Measurements from ENCODE around the gene CD80.

The CD80 gene

GRCh38 chr3:119550192-119550910 lies 9.1 kb downstream of the CD80 start:
- Histone ChIP-seq H3K9me3 (ENCODE audit: control insufficient read depth in 2 of 2, low read length in 2 of 2) (no peaks in the 10 kb centered on the region), H3K36me3 (ENCODE audit: control insufficient read depth in 2 of 2, insufficient read depth in 2 of 2, low read length in 2 of 2) (no peaks in the 10 kb centered on the region), H3K27me3 (ENCODE audit: control insufficient read depth in 2 of 2, insufficient read depth in 2 of 2, low read length in 2 of 2) (no peaks in the 10 kb centered on the region), H3K9ac (ENCODE audit: low read depth in 1 of 2, low read length in 2 of 2) (no peak overlapping the region), H3K4me1 (ENCODE audit: control insufficient read depth in 2 of 2, insufficient read depth in 2 of 2, low read length in 2 of 2) (no peaks in the 10 kb centered on the region), H3K27ac (ENCODE audit: low read depth in 2 of 2, low read length in 2 of 2) (no peak overlapping the region), H3K4me3 (ENCODE audit: low read length in 2 of 2) (no peak overlapping the region)

DNA sequence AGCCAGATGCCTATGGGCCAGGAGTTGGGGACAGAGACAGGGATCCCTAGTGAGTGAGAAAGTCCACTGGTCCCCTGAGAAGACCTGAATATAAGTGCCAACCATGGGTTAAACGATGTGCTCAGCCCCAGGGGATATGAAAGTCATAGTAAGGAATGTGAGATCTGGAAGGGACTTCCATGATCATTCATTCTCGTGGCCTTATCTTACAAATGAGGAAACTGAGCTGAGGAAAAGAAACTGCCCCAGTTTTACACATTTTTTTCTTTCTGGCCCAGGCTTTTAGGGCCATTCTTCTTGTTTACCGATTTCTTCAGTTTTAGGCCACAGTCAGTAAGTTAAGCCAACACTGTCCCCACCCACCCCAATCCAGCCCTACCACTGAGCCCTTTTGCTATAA lies 11.1 kb downstream of the CD80 start:
- no peaks in the 10 kb centered on the region for H3K27me3 ChIP-seq (ENCODE audit: control insufficient read depth in 2 of 2, insufficient read depth in 2 of 2, low read length in 2 of 2)
- no peaks in the 10 kb centered on the region for H3K9me3 ChIP-seq (ENCODE audit: control insufficient read depth in 2 of 2, low read length in 2 of 2)
- no peak overlapping the region for H3K4me3 ChIP-seq (ENCODE audit: low read length in 2 of 2)
- H3K4me1 ChIP-seq (ENCODE audit: control insufficient read depth in 2 of 2, insufficient read depth in 2 of 2, low read length in 2 of 2): no peaks in the 10 kb centered on the region
- H3K36me3 ChIP-seq (ENCODE audit: control insufficient read depth in 2 of 2, insufficient read depth in 2 of 2, low read length in 2 of 2): no peaks in the 10 kb centered on the region
- H3K9ac ChIP-seq (ENCODE audit: low read depth in 1 of 2, low read length in 2 of 2): no peak overlapping the region
- no peak overlapping the region for H3K27ac ChIP-seq (ENCODE audit: low read depth in 2 of 2, low read length in 2 of 2)

DNA sequence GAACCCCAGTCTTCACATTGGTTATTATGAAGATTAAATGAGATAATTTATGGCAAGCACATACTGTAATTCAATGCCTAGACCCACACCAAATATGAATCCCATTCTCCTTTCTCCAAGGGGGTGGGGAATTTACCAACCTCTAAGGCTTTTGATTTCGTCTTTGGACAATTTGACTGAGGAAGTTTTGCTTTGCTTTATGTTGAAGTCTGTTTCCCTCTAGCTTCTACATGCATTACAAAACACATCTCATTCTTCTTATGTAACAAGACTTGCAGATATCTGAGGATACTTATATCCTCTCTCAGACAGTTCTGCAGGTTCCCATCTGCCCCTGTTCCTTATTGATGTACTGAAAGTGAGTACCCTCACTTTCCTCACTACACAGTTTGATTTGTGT lies 12.2 kb downstream of the CD80 start:
- H3K27me3 ChIP-seq (ENCODE audit: control insufficient read depth in 2 of 2, insufficient read depth in 2 of 2, low read length in 2 of 2): no peaks in the 10 kb centered on the region
- H3K36me3 ChIP-seq (ENCODE audit: control insufficient read depth in 2 of 2, insufficient read depth in 2 of 2, low read length in 2 of 2): no peaks in the 10 kb centered on the region
- no peaks in the 10 kb centered on the region for H3K4me1 ChIP-seq (ENCODE audit: control insufficient read depth in 2 of 2, insufficient read depth in 2 of 2, low read length in 2 of 2)
- H3K9me3 ChIP-seq (ENCODE audit: control insufficient read depth in 2 of 2, low read length in 2 of 2): no peaks in the 10 kb centered on the region
- no peak overlapping the region for H3K27ac ChIP-seq (ENCODE audit: low read depth in 2 of 2, low read length in 2 of 2)
- H3K9ac ChIP-seq (ENCODE audit: low read depth in 1 of 2, low read length in 2 of 2): no peak overlapping the region
- no peak overlapping the region for H3K4me3 ChIP-seq (ENCODE audit: low read length in 2 of 2)

GRCh38 chr3:119543147-119543546 lies 16.3 kb downstream of the CD80 start:
- H3K9ac ChIP-seq (ENCODE audit: low read depth in 1 of 2, low read length in 2 of 2): no peak overlapping the region
- no peaks in the 10 kb centered on the region for H3K36me3 ChIP-seq (ENCODE audit: control insufficient read depth in 2 of 2, insufficient read depth in 2 of 2, low read length in 2 of 2)
- no peaks in the 10 kb centered on the region for H3K4me1 ChIP-seq (ENCODE audit: control insufficient read depth in 2 of 2, insufficient read depth in 2 of 2, low read length in 2 of 2)
- no peak overlapping the region for H3K4me3 ChIP-seq (ENCODE audit: low read length in 2 of 2)
- H3K27me3 ChIP-seq (ENCODE audit: control insufficient read depth in 2 of 2, insufficient read depth in 2 of 2, low read length in 2 of 2): no peaks in the 10 kb centered on the region
- H3K27ac ChIP-seq (ENCODE audit: low read depth in 2 of 2, low read length in 2 of 2): no peak overlapping the region
- H3K9me3 ChIP-seq (ENCODE audit: control insufficient read depth in 2 of 2, low read length in 2 of 2): no peaks in the 10 kb centered on the region

- Histone ChIP-seq H3K36me3 (ENCODE audit: control insufficient read depth in 2 of 2, insufficient read depth in 2 of 2, low read length in 2 of 2) (no peaks in the 10 kb centered on the region), H3K27ac (ENCODE audit: low read depth in 2 of 2, low read length in 2 of 2) (no peak overlapping the region), H3K27me3 (ENCODE audit: control insufficient read depth in 2 of 2, insufficient read depth in 2 of 2, low read length in 2 of 2) (no peaks in the 10 kb centered on the region), H3K4me1 (ENCODE audit: control insufficient read depth in 2 of 2, insufficient read depth in 2 of 2, low read length in 2 of 2) (no peaks in the 10 kb centered on the region), H3K9ac (ENCODE audit: low read depth in 1 of 2, low read length in 2 of 2) (no peak overlapping the region), H3K4me3 (ENCODE audit: low read length in 2 of 2) (no peak overlapping the region), H3K9me3 (ENCODE audit: control insufficient read depth in 2 of 2, low read length in 2 of 2) (no peaks in the 10 kb centered on the region)
Observed at GRCh38 chr3:119542168-119542767, 17.1 kb downstream of the CD80 start.

DNA sequence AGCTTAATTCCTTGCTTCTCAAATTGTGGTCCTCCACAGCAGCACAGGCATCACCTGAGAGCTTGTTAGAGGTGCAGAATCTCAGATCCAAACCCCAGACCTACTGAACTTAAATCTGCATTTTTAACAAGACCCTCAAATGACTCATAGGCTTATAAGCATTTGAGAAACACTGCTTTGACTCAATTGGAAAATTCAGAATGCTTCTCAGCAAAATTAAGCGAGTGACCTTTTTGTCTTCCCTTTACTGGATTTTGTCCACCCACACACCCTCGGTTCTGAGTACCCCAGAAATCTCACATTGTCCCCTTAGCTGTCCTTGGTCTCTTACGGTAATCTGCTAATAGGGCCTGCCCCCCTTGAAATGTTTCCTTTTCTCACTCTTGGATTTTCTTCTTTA lies 17.9 kb downstream of the CD80 start:
- Histone ChIP-seq H3K9me3 (ENCODE audit: control insufficient read depth in 2 of 2, low read length in 2 of 2) (no peaks in the 10 kb centered on the region), H3K27ac (ENCODE audit: low read depth in 2 of 2, low read length in 2 of 2) (no peak overlapping the region), H3K9ac (ENCODE audit: low read depth in 1 of 2, low read length in 2 of 2) (no peak overlapping the region), H3K27me3 (ENCODE audit: control insufficient read depth in 2 of 2, insufficient read depth in 2 of 2, low read length in 2 of 2) (no peaks in the 10 kb centered on the region), H3K4me1 (ENCODE audit: control insufficient read depth in 2 of 2, insufficient read depth in 2 of 2, low read length in 2 of 2) (no peaks in the 10 kb centered on the region), H3K4me3 (ENCODE audit: low read length in 2 of 2) (no peak overlapping the region), H3K36me3 (ENCODE audit: control insufficient read depth in 2 of 2, insufficient read depth in 2 of 2, low read length in 2 of 2) (no peaks in the 10 kb centered on the region)

DNA sequence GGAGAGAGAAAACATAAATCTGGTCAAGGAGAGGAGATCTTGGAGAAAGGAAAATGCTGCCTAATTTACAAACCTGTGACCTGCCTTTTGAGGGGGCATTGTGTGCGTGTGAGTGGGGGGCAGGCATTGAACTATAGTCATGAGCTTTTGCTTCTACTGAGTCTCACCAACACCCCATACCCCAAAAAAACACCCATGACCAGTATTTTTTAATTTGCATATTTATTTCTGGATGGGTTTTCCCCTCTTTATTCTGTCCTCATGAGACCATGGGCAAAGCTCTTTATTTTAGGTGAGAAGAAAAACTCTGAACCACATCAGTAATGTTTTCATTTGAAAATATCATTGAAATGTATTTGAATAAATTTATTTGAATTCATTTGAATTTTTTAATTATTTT lies 20.6 kb downstream of the CD80 start:
- H3K9ac ChIP-seq (ENCODE audit: low read depth in 1 of 2, low read length in 2 of 2): no peak overlapping the region
- no peak overlapping the region for H3K27ac ChIP-seq (ENCODE audit: low read depth in 2 of 2, low read length in 2 of 2)
- no peaks in the 10 kb centered on the region for H3K36me3 ChIP-seq (ENCODE audit: control insufficient read depth in 2 of 2, insufficient read depth in 2 of 2, low read length in 2 of 2)
- no peaks in the 10 kb centered on the region for H3K4me1 ChIP-seq (ENCODE audit: control insufficient read depth in 2 of 2, insufficient read depth in 2 of 2, low read length in 2 of 2)
- no peaks in the 10 kb centered on the region for H3K27me3 ChIP-seq (ENCODE audit: control insufficient read depth in 2 of 2, insufficient read depth in 2 of 2, low read length in 2 of 2)
- no peaks in the 10 kb centered on the region for H3K9me3 ChIP-seq (ENCODE audit: control insufficient read depth in 2 of 2, low read length in 2 of 2)
- H3K4me3 ChIP-seq (ENCODE audit: low read length in 2 of 2): no peak overlapping the region

DNA sequence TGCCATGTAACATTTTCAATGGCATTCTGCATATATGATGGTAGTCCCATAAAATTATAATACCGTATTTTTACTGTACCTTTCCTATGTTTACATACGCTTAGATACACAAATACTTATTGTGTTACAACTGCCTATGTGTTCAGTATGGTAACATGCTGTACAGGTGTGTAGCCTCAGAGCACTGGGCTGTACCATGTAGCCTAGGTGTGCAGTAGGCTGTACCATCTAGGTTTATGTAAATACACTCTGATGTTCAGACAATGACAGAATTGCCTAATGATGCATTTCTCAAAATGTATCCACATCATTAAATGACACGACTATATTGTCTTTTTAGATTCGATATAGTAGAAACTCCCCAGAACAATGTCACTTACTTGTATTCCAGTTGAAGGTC lies 22.7 kb downstream of the CD80 start:
- Histone ChIP-seq H3K9me3 (ENCODE audit: control insufficient read depth in 2 of 2, low read length in 2 of 2) (no peaks in the 10 kb centered on the region), H3K27me3 (ENCODE audit: control insufficient read depth in 2 of 2, insufficient read depth in 2 of 2, low read length in 2 of 2) (no peaks in the 10 kb centered on the region), H3K4me3 (ENCODE audit: low read length in 2 of 2) (no peak overlapping the region), H3K9ac (ENCODE audit: low read depth in 1 of 2, low read length in 2 of 2) (no peak overlapping the region), H3K27ac (ENCODE audit: low read depth in 2 of 2, low read length in 2 of 2) (no peak overlapping the region), H3K36me3 (ENCODE audit: control insufficient read depth in 2 of 2, insufficient read depth in 2 of 2, low read length in 2 of 2) (no peaks in the 10 kb centered on the region), H3K4me1 (ENCODE audit: control insufficient read depth in 2 of 2, insufficient read depth in 2 of 2, low read length in 2 of 2) (no peaks in the 10 kb centered on the region)

DNA sequence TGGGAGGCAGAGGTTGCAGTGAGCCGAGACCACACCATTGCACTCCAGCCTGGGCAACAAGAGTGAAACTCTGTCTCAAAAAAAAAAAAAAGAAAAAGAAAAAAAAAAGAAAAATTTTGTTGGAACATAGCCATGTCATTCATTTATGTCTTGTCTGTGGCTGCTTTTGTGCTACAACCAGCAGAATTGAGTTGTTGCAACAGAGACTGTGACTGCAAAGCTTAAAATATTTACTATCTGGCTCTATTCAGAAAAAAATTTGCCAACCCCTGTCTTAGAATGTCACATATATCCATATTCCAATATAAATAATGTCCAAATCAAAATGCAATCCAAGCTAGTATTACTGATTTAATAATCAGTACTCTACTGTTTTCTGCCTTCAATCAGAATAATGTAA lies 25.1 kb downstream of the CD80 start:
- Histone ChIP-seq H3K4me3 (ENCODE audit: low read length in 2 of 2) (no peak overlapping the region), H3K9ac (ENCODE audit: low read depth in 1 of 2, low read length in 2 of 2) (no peak overlapping the region), H3K36me3 (ENCODE audit: control insufficient read depth in 2 of 2, insufficient read depth in 2 of 2, low read length in 2 of 2) (no peaks in the 10 kb centered on the region), H3K27ac (ENCODE audit: low read depth in 2 of 2, low read length in 2 of 2) (no peak overlapping the region), H3K9me3 (ENCODE audit: control insufficient read depth in 2 of 2, low read length in 2 of 2) (no peaks in the 10 kb centered on the region), H3K27me3 (ENCODE audit: control insufficient read depth in 2 of 2, insufficient read depth in 2 of 2, low read length in 2 of 2) (no peaks in the 10 kb centered on the region), H3K4me1 (ENCODE audit: control insufficient read depth in 2 of 2, insufficient read depth in 2 of 2, low read length in 2 of 2) (no peaks in the 10 kb centered on the region)

- no peak overlapping the region for H3K4me3 ChIP-seq (ENCODE audit: low read length in 2 of 2)
Observed at GRCh38 chr3:119531151-119531550, 28.3 kb downstream of the CD80 start.

More at GRCh38 chr3:119531151-119531550, 28.3 kb downstream of the CD80 start:
- Histone ChIP-seq H3K9ac (ENCODE audit: low read depth in 1 of 2, low read length in 2 of 2) (no peak overlapping the region), H3K27ac (ENCODE audit: low read depth in 2 of 2, low read length in 2 of 2) (no peak overlapping the region), H3K36me3 (ENCODE audit: control insufficient read depth in 2 of 2, insufficient read depth in 2 of 2, low read length in 2 of 2) (peaks cover 0 to 2% of the 10 kb centered on the region in 2 donors), H3K4me1 (ENCODE audit: control insufficient read depth in 2 of 2, insufficient read depth in 2 of 2, low read length in 2 of 2) (no peaks in the 10 kb centered on the region), H3K27me3 (ENCODE audit: control insufficient read depth in 2 of 2, insufficient read depth in 2 of 2, low read length in 2 of 2) (no peaks in the 10 kb centered on the region), H3K9me3 (ENCODE audit: control insufficient read depth in 2 of 2, low read length in 2 of 2) (no peaks in the 10 kb centered on the region)

All from mucosa of rectum (tissue), 2 donors.